Mesodermal cell (in vitro differentiated cells): ENCODE measurements around the gene RAB23.

ENCODE experiments used
- H3K27ac ChIP-seq: 2 replicates; pipeline ENCODE4 v1.7.0; 2013; ENCODE audit warnings: mild to moderate bottlenecking, low read depth, low read length, moderate library complexity; ENCODE audit not compliant: severe bottlenecking
- H3K36me3 ChIP-seq: 2 replicates; pipeline ENCODE4 v1.7.1; 2013; ENCODE audit warnings: mild to moderate bottlenecking, low read length, moderate library complexity; ENCODE audit not compliant: control insufficient read depth, insufficient read depth
- H3K4me1 ChIP-seq: one replicate; pipeline ENCODE4 v1.7.1; 2013; ENCODE audit warnings: mild to moderate bottlenecking, low read length; ENCODE audit not compliant: insufficient read depth, control insufficient read depth, poor library complexity, severe bottlenecking
- H3K4me3 ChIP-seq: 2 replicates; pipeline ENCODE4 v1.7.0; 2013; ENCODE audit warnings: low read length, control low read depth, mild to moderate bottlenecking; ENCODE audit not compliant: insufficient read depth, poor library complexity, severe bottlenecking; ENCODE audit errors: extremely low read depth
- H3K9me3 ChIP-seq: 2 replicates; pipeline ENCODE4 v1.7.1; 2013; ENCODE audit warnings: mild to moderate bottlenecking, low read length, moderate library complexity; ENCODE audit not compliant: control insufficient read depth
- WGBS, 2 experiments: methylation state at CpG; one replicate each; pipeline ENCODE4 v1.1.5; 2013; ENCODE audit warnings: missing lambda C conversion rate in 2 of 2; ENCODE audit not compliant: insufficient coverage in 2 of 2; 5-methylcytosine and 5-hydroxymethylcytosine counted together

The RAB23 gene

DNA sequence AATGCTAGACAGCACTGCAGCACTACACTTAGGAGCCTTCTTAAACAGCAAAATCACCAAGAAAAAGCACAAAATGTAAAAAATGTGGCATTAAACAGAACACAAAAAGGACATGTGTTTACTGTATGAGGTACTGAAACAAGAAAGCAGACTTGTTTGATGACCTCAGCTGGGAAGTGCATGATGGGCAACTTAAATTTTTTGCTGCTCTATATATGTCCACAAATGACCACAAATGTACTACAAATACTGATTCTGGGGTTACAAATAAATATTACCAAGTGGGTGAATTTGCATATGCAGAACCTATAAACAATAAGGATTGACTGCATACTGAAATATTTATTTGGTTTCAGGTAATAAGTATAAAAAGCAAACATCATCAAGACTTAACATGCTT, 13.1 kb downstream of the RAB23 start:
- H3K9me3 ChIP-seq, result no peaks in the 10 kb centered on the region
- H3K4me1 ChIP-seq, result peaks cover 17% of the 10 kb centered on the region
- H3K4me3 ChIP-seq, result no peak overlapping the region
- no peak overlapping the region for H3K27ac ChIP-seq
- H3K36me3 ChIP-seq, result no peaks in the 10 kb centered on the region

DNA sequence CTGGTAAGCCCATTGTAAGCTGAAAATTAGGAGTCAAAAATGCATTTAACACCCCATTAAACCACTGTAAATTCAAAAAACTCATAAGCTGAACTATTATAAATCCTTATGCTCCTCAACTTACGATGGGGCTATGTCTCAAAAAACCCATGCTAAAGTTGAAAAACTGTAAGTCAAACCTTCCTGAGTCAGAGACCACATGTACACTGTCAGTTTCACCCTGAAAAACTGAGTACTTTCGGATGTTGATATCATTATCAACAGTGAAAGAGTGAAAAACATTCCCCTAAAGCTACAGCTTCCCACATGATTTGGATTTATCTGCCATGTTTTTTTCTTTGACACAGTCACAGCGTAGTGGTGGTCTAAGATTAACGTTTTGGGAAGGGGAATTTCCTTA, 14.2 kb downstream of the RAB23 start:
- WGBS, 2 experiments, result 91 to 93% methylated on average over 4 of the region's 4 CpGs
- H3K27ac ChIP-seq, result no peak overlapping the region

DNA sequence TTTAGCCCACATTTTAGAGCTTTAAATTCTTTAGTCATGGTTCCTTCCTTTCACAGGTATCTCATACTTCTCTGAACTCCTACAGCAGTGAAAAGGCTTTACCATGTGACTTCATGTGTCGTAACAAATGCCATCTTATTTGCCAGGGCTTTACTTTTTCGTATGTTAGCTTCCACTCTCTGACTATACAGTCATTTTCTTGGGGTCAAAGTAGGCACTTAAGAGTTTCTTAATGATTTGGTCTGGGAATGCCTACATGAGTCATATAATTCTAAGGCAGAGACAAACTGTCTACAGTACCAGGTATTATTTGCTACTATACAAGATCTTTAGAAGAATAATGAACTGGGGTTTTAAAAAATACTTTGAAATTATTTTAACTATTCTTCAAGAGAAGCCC, 15.0 kb downstream of the RAB23 start:
- no peak overlapping the region for H3K27ac ChIP-seq

More for the DNA sequence above, 14.2 kb downstream of the RAB23 start:
- no peaks in the 10 kb centered on the region for H3K9me3 ChIP-seq
- H3K4me1 ChIP-seq, result peaks cover 17% of the 10 kb centered on the region
- H3K36me3 ChIP-seq, result no peaks in the 10 kb centered on the region
- no peak overlapping the region for H3K4me3 ChIP-seq

DNA sequence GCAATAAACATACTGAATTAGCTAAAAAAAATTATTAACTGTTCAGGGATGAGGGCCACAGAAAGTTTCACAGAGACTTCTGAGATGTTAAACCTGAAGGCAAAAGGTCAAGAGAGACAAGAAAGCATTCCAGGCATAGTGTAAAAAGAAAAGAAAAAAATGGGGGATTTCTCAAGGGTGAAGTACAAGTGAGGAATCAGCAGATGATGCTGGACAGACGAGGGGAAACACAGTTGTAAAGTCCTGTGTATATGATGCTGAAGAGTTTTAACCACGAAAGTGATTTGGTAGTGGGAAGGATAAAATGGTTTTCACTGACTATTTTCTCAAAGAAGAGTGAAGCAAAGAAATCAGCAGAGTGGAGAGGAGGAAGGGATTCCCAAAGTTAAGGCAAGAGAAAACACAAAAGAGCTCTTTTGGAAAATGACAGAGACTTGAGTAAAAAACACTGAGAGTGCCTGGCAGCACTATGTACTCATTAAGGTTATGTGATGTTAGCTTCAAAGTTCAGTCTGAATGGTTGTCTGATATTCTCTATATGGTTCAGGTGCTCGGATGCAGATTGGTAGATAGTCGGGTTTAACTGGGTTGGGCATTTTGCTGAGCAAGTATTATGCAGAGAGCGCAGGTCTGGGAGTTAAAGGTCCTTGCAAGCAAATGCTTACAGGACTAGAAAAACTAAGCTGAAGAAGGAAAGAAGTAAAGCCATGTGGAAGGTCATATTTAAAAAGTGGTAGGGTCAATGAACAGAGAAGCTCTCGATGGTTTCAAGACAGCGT, 16.4 kb downstream of the RAB23 start:
- Histone ChIP-seq H3K27ac (no peak overlapping the region), H3K36me3 (no peaks in the 10 kb centered on the region), H3K4me1 (peaks cover 17% of the 10 kb centered on the region), H3K9me3 (no peaks in the 10 kb centered on the region), H3K4me3 (no peak overlapping the region)
- WGBS, 2 experiments, result 88 to 91% methylated on average over 7 of the region's 7 CpGs

More for the DNA sequence above, 15.0 kb downstream of the RAB23 start:
- Histone ChIP-seq H3K9me3 (no peaks in the 10 kb centered on the region), H3K4me3 (no peak overlapping the region), H3K36me3 (no peaks in the 10 kb centered on the region), H3K4me1 (peaks cover 17% of the 10 kb centered on the region)
- 78 to 100% methylated on average over 2 of the region's 2 CpGs for WGBS, 2 experiments

DNA sequence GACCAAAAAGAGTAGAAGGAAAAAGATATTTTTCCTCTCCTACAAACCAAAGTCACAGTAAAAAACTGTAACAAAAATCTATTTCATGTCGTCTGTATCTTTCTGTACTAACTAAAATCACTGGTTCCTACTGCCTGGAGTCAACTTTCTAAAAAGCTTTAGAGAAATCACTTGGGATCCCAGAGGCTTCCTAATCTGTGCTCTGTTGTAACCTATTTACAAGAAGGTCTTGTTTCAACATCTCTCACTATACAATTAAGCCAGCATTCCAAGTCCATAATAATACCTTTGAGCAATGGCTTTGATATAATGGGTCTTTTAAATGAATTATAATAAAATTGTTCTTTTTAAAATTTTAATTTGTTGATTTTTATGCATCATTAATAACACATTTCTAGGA, 20.4 kb downstream of the RAB23 start:
- no peak overlapping the region for H3K4me3 ChIP-seq
- no peak overlapping the region for H3K27ac ChIP-seq
- no peaks in the 10 kb centered on the region for H3K9me3 ChIP-seq
- H3K4me1 ChIP-seq, result peaks cover 10% of the 10 kb centered on the region
- H3K36me3 ChIP-seq, result no peaks in the 10 kb centered on the region
- 89 to 100% methylated on average over 1 of the region's 1 CpG for WGBS, 2 experiments

DNA sequence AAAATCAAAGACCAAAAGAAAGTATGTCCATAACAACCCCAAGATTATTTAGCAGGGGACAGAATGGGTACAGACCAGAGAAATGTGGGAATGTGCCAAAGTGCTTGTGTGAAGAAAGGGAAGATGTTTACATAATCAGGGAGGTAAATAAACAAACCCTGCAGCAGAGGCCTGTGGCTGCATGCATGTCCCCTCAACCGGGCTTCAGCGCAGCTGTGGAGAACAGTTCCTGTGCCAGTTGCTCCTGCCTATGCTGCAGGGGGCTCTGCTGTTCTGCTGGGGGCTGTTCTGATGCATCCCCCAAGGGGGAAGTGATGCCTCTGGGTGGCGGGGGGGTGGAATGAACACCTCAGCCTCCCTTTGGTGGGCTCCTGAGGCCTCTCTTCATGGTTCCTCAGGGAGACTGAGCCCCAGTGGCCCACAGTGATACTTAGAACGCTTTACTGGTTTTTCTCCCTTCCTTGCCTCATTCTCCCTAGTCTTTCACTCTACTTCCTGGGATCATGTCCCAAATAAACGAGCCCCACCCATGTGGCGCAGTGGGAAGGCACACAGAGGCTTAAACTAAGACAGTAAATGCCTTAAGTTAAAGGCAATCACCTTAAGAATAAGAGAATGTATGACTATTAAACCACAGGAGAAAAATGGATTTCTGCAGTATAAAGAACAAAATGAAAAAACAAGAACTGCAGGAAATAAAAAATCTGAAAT, 23.0 kb downstream of the RAB23 start:
- Histone ChIP-seq H3K4me3 (no peak overlapping the region), H3K4me1 (no peaks in the 10 kb centered on the region), H3K27ac (no peak overlapping the region), H3K9me3 (no peaks in the 10 kb centered on the region), H3K36me3 (peaks cover 6% of the 10 kb centered on the region)
- 70 to 73% methylated on average over 2 to 3 of the region's 6 CpGs for WGBS, 2 experiments

DNA sequence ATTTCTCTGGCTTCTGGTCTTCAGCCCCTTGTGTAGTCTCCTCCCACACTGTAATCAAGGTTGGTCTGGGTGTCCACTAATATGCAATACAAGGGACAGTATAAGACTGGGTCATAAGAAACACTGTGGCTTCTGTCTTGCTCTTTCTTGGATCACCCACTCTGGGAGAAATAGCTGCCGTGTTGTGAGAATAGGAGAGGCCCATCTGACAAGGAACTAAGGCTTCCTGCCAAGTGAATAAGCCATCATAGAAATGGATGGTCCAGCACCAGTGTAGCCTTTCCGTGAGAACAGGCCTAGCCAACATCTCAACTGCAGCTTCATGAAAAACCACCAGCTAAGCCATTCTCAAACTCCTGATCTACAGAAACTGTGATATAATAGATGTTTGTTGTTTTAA, 26.6 kb downstream of the RAB23 start:
- no peaks in the 10 kb centered on the region for H3K4me1 ChIP-seq
- 80 to 100% methylated on average over 1 of the region's 2 CpGs for WGBS, 2 experiments
- H3K9me3 ChIP-seq, result no peaks in the 10 kb centered on the region
- H3K4me3 ChIP-seq, result no peak overlapping the region
- H3K36me3 ChIP-seq, result peaks cover 30% of the 10 kb centered on the region
- H3K27ac ChIP-seq, result no peak overlapping the region

DNA sequence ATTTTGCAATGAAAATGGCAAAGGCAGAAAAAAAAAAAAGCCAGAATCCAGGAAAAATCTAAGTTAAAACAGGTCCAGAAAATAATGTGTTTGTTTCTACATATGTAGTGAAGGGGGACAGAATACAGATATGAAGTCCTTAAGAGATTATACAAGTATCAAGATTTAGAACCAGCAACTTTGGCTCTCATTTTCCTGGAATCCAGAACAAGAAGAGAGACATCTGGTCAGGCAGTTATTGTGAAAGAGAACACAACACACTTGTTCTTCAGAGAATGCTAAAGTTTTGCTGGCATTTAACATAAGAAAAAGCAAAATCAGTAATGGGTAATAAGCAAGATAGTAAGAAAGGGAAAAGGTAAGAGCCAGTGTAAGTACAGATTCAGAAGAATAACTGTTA, 28.9 kb downstream of the RAB23 start:
- Histone ChIP-seq H3K4me1 (no peaks in the 10 kb centered on the region), H3K36me3 (peaks cover 37% of the 10 kb centered on the region), H3K9me3 (no peaks in the 10 kb centered on the region), H3K27ac (no peak overlapping the region), H3K4me3 (no peak overlapping the region)

DNA sequence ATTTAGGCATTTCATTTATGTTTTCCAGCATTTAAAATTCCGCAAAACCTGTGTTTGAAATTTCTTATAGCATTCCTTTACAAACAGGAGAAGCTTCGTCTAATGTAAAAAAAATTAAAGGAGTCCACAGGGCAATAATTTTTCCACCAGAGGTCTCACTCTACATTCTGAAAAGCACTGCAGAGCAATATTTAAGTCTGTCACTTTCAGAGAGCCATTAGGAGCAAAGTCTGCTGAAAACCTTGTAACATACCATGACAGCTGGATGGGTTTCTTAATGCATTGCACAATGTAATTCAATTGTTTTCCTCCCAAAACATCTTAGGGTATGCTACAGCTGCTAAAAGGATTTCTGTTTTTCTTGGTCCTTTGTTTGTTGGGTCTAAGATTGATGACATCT, 32.0 kb downstream of the RAB23 start:
- Histone ChIP-seq H3K27ac (no peak overlapping the region), H3K36me3 (peaks cover 39% of the 10 kb centered on the region), H3K4me1 (no peaks in the 10 kb centered on the region), H3K9me3 (no peaks in the 10 kb centered on the region), H3K4me3 (no peak overlapping the region)
- no CpG with 5 or more reads among the region's 2 CpGs for WGBS, 2 experiments

DNA sequence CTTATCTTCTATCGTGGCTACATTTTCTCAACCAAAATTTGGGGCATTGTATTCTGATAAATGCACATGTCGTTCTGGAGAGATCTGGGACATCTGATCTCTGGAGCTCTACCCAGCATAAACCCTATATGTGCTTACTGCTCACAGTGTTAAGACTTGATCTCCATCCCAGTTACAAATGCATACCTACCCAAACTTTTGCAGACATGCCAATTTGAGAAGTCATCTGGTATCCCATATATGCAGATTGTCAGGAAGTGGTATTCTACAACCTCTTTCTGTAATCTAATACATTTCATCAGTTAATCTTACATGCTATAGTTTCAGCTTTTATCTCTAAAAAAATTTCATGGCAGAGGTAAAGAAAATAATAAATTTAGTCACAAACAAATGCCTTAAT, 38.8 kb downstream of the RAB23 start:
- Histone ChIP-seq H3K4me1 (no peaks in the 10 kb centered on the region), H3K4me3 (no peak overlapping the region), H3K9me3 (no peaks in the 10 kb centered on the region), H3K36me3 (peaks cover 28% of the 10 kb centered on the region), H3K27ac (no peak overlapping the region)
- 87 to 100% methylated on average over 2 of the region's 2 CpGs for WGBS, 2 experiments

DNA sequence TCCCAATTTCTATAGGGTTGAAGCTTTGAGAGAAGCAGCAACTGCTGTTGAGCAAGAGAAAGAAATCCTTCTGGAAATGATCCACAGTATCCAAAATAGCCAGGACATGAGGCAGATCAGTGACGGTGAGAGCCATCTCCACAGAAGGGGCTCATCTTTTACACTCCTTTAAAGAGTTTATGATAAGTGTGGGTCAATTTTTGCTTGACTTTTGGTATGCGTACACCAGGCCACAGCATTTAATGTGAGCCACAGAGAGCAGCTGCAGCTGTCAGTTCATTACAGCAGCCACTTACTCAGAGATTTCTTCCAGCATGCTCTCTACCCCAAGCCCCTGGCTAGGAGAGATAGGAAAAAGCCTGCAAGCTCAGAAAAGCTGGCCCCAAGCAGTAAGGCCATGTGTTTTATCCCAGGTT, 40.1 kb downstream of the RAB23 start:
- Histone ChIP-seq H3K27ac (no peak overlapping the region), H3K36me3 (peaks cover 29% of the 10 kb centered on the region)
- 80% methylated on average over 1 of the region's 2 CpGs; no CpG with 5 or more reads in 1 of the 2 experiments for WGBS, 2 experiments

More for the DNA sequence above, 40.1 kb downstream of the RAB23 start:
- H3K9me3 ChIP-seq, result no peaks in the 10 kb centered on the region
- H3K4me3 ChIP-seq, result no peak overlapping the region
- H3K4me1 ChIP-seq, result no peaks in the 10 kb centered on the region
